ENCODE results near the gene INPP5E. TPM values are rescaled to one million over a fixed set of nuclear protein-coding genes. Genes with fewer than 3 reads are reported as not detected.
"Not testable (repeated sequence)": the region's sequence is repeated elsewhere in the genome, so short reads cannot be mapped to it uniquely, and the experiment has no call there.

INPP5E gene
- total RNA-seq, 1 donor, result 12.5 TPM

DNA sequence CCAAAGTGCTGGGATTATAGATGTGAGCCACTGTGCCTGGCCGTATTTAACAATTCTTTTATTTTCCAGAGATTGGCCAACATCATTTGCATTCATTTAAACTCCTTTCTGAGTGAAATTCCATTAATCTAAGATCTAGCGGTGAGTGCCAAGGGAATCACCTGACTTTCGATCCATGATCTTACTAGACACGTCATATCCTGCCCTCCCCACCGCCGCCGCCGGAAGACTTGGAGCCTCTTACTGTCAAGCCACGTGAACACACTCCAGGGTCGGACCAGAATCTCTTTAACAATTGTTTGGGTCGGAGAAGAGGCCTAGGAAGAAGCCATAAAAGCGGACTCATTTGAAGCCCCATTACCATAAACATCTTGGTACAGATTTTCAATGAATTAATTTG lies 12.9 kb downstream of the INPP5E start:
- no peak for DNase-seq (ENCODE audit: low read depth)
- H3K4me3 ChIP-seq (ENCODE audit: low read depth, low read length), result no peak overlapping the region
- TF ChIP-seq, protein P1, sequence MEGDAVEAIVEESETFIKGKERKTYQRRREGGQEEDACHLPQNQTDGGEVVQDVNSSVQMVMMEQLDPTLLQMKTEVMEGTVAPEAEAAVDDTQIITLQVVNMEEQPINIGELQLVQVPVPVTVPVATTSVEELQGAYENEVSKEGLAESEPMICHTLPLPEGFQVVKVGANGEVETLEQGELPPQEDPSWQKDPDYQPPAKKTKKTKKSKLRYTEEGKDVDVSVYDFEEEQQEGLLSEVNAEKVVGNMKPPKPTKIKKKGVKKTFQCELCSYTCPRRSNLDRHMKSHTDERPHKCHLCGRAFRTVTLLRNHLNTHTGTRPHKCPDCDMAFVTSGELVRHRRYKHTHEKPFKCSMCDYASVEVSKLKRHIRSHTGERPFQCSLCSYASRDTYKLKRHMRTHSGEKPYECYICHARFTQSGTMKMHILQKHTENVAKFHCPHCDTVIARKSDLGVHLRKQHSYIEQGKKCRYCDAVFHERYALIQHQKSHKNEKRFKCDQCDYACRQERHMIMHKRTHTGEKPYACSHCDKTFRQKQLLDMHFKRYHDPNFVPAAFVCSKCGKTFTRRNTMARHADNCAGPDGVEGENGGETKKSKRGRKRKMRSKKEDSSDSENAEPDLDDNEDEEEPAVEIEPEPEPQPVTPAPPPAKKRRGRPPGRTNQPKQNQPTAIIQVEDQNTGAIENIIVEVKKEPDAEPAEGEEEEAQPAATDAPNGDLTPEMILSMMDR (IDR thresholded peaks at IDR 0.05; ENCODE audit: insufficient read depth, low read length), result no peak

DNA sequence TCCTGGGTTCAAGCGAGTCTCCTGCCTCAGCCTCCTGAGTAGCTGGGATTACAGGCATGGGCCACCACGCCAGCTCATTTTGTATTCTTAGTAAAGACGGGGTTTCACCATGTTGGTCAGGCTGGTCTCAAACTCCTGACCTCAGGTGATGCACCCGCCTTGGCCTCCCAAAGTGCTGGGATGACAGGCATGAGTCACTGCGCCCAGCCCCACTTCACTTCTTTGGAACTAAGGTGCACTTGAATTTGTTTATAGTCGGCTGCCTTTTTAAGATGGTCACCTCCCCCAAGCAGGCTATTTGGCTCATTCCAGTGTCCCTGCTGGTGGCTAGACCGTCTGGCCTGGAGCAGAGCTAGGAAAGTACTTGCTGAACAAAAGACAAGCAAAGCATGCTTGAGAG lies 14.3 kb downstream of the INPP5E start:
- H3K4me3 ChIP-seq (ENCODE audit: low read depth, low read length); DNase-seq (ENCODE audit: low read depth): not testable (repeated sequence)

DNA sequence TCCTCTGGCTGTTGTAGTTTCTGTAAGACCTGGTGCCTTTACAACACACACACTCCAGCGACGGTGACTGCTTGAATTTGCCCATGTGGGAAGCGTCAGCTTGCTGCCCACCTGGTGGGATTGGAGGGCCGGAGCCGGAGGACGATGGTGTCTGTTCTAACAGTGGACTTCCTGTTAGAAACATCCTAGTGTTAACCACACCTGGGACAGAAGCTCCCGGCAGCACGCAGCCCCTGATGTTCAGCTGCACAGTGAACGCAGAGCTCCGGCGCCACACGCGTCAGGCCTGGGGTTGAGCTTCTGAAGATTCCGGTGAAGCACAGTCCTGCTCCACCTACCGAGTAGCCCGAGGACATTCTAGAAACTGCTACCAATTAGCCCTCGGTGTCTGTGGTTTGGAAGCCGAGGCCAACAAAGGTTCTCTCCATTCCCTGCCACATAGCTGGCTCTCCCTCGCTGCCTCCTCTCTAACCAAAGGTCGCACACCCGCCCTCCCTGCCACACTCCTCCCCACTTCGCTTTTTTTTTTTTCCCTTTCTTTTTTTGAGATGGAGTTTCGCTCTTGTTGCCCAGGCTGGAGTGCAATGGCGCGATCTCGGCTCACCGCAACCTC lies 14.8 kb downstream of the INPP5E start:
- no peak for DNase-seq (ENCODE audit: low read depth)
- TF ChIP-seq, protein P1 (IDR thresholded peaks at IDR 0.05; ENCODE audit: insufficient read depth, low read length), result no peak
- H3K4me3 ChIP-seq (ENCODE audit: low read depth, low read length), result no peak overlapping the region

DNA sequence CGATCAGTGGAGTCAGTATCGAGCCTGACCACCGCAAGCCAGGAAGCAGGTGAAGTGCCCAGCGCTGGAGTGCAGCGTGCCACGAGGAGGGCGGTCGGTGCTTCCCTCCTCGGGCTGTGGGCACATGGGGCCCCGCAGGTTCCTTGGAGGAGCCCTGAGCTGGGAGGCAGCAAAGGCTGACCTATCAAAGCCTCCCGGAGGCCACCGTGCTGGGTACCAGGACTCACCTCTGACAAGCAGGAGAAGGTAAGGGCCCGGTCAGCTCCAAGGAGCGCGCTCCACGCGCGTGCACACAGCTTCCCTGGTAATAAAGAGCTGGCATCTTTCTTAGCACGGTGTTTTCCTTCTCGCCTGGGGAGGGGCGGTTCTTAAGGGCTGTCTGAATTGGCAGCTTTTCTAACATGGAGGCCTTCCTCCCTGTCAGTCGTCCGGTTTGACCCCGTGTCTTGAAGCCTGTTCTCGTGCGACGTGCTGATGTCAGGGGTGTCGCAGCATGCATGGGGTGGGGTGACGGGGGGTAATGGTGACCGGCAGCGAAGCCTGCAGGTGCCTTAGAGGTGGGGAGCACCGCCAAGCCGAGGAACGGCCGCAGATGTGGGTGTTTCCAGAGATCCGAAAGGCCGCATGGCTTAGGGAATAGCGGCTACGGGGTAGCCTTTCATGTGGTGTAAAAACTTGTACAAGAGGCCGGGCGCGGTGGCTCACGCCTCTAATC lies 16.1 kb downstream of the INPP5E start:
- TF ChIP-seq, protein P1 (IDR thresholded peaks at IDR 0.05; ENCODE audit: insufficient read depth, low read length), result no peak
- no peak overlapping the region for H3K4me3 ChIP-seq (ENCODE audit: low read depth, low read length)
- DNase-seq (ENCODE audit: low read depth), result no peak

DNA sequence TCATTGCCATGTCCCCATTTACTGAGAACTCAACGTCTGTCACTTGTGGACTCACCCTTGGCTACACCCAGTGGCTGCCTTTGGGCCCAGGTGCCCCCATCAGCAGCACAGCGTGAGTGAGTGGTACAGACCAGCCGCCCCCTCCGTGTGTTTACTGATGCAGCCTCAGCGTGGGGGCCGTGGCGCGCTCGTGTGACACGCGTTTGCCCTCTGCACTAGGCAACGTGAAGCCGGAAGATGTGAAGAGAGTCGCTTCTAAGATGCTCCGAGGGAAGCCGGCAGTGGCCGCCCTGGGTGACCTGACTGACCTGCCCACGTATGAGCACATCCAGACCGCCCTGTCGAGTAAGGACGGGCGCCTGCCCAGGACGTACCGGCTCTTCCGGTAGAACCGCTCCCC lies 16.8 kb downstream of the INPP5E start:
- no peak for DNase-seq (ENCODE audit: low read depth)
- no peak overlapping the region for H3K4me3 ChIP-seq (ENCODE audit: low read depth, low read length)
- TF ChIP-seq, protein P1 (IDR thresholded peaks at IDR 0.05; ENCODE audit: insufficient read depth, low read length), result no peak

DNA sequence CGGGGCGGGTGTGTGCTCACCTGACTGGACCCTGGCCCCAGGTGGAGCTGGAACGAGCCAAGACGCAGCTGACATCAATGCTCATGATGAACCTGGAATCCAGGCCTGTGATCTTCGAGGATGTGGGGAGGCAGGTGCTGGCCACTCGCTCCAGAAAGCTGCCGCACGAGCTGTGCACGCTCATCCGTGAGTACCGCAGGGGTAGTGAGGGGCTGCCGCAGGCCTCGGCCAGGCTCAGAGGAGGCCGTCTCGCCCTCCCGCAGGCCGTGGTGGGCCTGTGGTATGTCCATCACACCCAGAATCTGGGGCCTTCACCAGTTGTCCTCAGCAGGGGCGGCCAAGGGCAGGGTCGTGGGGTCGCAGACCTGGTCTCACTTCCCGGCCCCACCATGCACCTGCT lies 17.9 kb downstream of the INPP5E start:
- H3K4me3 ChIP-seq (ENCODE audit: low read depth, low read length), result no peak overlapping the region
- TF ChIP-seq, protein P1 (IDR thresholded peaks at IDR 0.05; ENCODE audit: insufficient read depth, low read length), result no peak

DNA sequence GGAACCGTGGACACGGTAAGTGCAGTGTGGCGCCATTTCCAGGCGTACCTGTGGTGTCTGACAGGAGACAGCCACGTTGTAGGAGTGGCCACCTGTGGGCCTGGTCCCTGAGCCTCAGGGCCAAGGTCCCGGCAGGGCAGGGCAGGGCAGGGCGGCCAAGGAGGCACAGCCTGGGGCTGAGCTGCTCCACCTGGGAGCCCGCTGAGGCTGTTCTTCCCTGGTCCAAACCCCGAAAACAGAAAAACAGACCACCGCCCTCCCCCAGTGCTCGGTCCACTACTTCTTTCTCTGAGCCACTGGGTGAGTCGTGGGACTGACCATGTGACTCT lies 20.6 kb downstream of the INPP5E start:
- TF ChIP-seq, protein P1 (IDR thresholded peaks at IDR 0.05; ENCODE audit: insufficient read depth, low read length), result no peak
- no peak for DNase-seq (ENCODE audit: low read depth)

More for the DNA sequence above, 17.9 kb downstream of the INPP5E start:
- DNase-seq (ENCODE audit: low read depth), result no peak

More for the DNA sequence above, 20.6 kb downstream of the INPP5E start:
- H3K4me3 ChIP-seq (ENCODE audit: low read depth, low read length), result no peak overlapping the region
